HG03558 (cell line): ENCODE results near the gene CHPF.

ENCODE experiments used
- ATAC-seq: cut with Tn5 transposase; IDR thresholded peaks from one replicate; pipeline ENCODE4 v1.9.1; 2021; ENCODE audit warnings: moderate number of reproducible peaks; ENCODE audit not compliant: unreplicated experiment; ENCODE audit errors: extremely low read depth

CHPF gene

GRCh38 chr2:219500135-219500534, 43.5 kb downstream of the CHPF start:
- no peak for ATAC-seq

GRCh38 chr2:219499555-219499954, 44.1 kb downstream of the CHPF start:
- no peak for ATAC-seq

GRCh38 chr2:219499058-219499307, 44.6 kb downstream of the CHPF start:
- ATAC-seq: no peak

- ATAC-seq: peak; percentile 94
Measured at GRCh38 chr2:219498280-219499057, 45.1 kb downstream of the CHPF start, which contains the start of gene GMPPA. Gene GMPPA, plus strand, starts transcription at chr2:219498891. Its CDS starts 1,085 bp downstream, at chr2:219499976.

GRCh38 chr2:219497495-219498279, 45.9 kb downstream of the CHPF start:
- no peak for ATAC-seq

- ATAC-seq: no peak
Measured at GRCh38 chr2:219496825-219497494, 46.6 kb downstream of the CHPF start.

- ATAC-seq: no peak
Measured at GRCh38 chr2:219496247-219496824, 47.3 kb downstream of the CHPF start.

GRCh38 chr2:219495531-219496122, 48.0 kb downstream of the CHPF start:
- no peak for ATAC-seq

- ATAC-seq: no peak
Measured at GRCh38 chr2:219494952-219495530, 48.6 kb downstream of the CHPF start.

- ATAC-seq: no peak
Measured at GRCh38 chr2:219493086-219493485, 50.5 kb downstream of the CHPF start.

- no peak for ATAC-seq
Measured at GRCh38 chr2:219492575-219492974, 51.0 kb downstream of the CHPF start.

GRCh38 chr2:219491278-219491963, 52.2 kb downstream of the CHPF start:
- no peak for ATAC-seq

GRCh38 chr2:219490600-219491130, 52.9 kb downstream of the CHPF start:
- ATAC-seq: no peak

GRCh38 chr2:219490186-219490585, 53.4 kb downstream of the CHPF start:
- no peak for ATAC-seq

GRCh38 chr2:219489315-219489714, 54.3 kb downstream of the CHPF start:
- ATAC-seq: no peak
